A673 (cell line): Measurements from ENCODE around the gene PACS2.

Source experiments
- CTCF ChIP-seq: fragments of 300-800, 200-600 bp; sonication (generic); conservative IDR thresholded peaks from 2 replicates; pipeline ENCODE4 v1.5.1; 2017; ENCODE audit warnings: low read depth, mild to moderate bottlenecking, antibody characterized with exemption, low read length, moderate library complexity, mixed read lengths
- EZH2 ChIP-seq: fragments of 200-600 bp; sonication (generic); IDR thresholded peaks from 2 replicates; pipeline ENCODE4 v1.6.1; 2017; ENCODE audit warnings: borderline replicate concordance, low read depth, mild to moderate bottlenecking, mixed read lengths, antibody characterized with exemption, low read length; ENCODE audit not compliant: poor library complexity, severe bottlenecking

DNA sequence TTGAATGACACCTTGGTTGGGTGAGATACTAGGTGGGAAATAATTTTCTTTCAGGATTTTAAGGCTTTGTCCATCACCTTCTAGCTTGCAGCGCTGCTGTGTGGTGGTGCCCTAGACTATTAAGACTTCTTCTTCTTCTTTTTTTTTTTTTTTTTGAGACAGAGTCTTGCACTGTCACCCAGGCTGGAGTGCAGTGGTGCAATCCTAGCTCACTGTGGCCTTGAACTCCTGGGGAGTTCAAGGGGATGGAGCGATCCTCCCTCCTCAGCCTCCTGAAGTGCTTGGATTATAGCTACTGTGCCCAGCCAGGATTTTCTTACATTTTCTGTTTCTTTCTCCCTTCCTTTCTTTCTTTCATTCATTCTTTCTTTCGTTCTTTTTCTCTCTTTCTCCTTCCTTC, 94.8 kb downstream of the PACS2 start:
- TF ChIP-seq CTCF (no peak), EZH2 (no peak)
